GM12874 (cell line): Measurements from ENCODE around the gene PKP2.

Source experiments
- CTCF ChIP-seq: IDR thresholded peaks from 2 replicates; pipeline ENCODE4 v1.5.1; 2011; ENCODE audit warnings: low read depth, mild to moderate bottlenecking, control low read depth, low read length, moderate library complexity; ENCODE audit not compliant: insufficient read depth

The PKP2 gene

DNA sequence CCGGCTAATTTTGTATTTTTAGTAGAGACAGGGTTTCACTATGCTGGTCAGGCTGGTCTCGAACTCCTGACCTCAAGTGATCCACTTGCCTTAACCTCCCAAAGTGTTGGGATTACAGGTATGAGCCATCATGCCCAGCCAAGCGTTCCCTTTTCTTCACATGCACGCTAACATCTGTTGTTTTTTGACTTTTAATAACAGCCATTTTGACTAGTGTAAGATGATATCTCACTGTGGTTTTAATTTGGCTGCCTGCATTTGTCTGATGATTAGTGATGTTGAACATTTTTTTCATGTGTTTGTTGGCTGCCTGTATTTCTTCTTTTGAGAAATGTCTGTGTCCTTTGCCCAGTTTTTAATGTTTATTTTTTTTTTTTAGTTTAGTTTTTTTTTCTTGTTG is 130.7 kb downstream of the PKP2 start:
- TF ChIP-seq CTCF = no peak

DNA sequence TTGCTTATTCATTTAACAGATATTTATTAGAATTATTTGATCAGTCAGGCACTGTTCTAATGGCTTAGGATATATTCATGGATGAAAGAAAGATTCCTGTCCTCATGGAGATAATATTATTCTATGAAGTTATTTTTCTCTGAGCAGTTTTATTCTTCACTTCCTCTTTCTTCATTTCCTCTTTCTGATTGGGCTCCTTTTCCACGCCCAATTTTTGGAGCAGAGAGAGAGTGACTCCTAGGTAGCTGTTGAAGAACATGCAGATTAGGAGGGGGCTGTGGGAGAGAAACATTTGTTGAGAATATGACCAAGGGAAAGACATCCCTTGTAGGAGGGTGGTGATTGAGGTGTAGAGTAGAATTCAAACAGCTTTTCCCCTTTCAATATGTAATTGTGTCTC is 134.9 kb downstream of the PKP2 start:
- TF ChIP-seq CTCF = no peak

GRCh38 chr12:32757157-32757556 is 139.4 kb downstream of the PKP2 start:
- no peak for TF ChIP-seq CTCF

- no peak for TF ChIP-seq CTCF
These were observed 140.0 kb downstream of the PKP2 start for GRCh38 chr12:32756476-32757066.

DNA sequence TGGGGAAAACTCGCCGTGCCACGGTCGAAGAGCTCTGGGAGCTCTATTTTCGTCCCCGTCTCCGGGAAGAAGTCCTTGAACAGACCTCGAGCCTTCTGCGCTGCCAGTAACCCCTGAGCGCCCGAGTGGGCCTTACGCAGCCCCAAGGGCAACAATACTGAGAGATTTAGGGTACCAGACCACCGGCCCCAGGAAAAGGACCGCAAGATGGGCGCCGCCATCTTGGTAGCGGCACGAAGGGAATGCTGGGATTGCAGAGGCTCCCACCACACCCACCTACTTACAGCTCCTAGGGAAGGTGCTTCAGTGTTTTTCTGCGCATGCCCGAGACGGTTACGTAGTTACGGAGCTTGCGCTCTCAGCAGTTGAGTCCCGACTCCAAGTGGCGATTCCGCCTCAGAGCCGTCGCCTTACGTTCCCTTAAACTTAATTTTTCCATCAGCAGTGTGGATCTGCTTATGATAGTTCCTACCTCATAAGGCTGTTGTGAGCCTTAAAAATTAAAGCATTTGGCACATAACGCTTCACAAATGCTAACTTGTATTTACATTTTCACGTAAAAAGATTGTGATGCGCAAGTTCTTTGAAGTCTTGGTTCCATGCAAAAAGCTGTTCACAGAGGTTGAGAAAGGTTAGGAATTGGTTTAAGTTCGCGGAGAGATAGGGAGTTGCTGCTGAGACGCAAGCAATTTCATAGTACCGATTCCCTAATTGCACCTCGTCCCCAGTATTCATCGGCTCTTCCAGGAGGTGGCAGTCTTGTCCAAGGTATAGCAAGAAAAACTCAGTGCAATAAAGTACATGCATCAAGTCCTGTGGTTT is 140.7 kb downstream of the PKP2 start, which contains the start of gene YARS2:
YARS2 (minus strand) TSS at position 244 of the 822 bp plus-strand sequence; CDS start at position 221, 23 bp downstream.
- TF ChIP-seq CTCF = peak; percentile 70; the same call in 1 of the 2 replicates

- TF ChIP-seq CTCF = peak; percentile 98
These were observed 141.4 kb downstream of the PKP2 start for GRCh38 chr12:32755051-32755653.

- TF ChIP-seq CTCF = no peak
These were observed 142.5 kb downstream of the PKP2 start for GRCh38 chr12:32754111-32754510.
